Smooth muscle cell of the brain vasculature (primary cell): ENCODE results near the gene EEF1A1.
A peak's percentile ranks its signal among the peaks of the same experiment; 100 is the strongest.
"Not testable (repeated sequence)": the region's sequence is repeated elsewhere in the genome, so short reads cannot be mapped to it uniquely, and the experiment has no call there.

ENCODE experiments used
- DNase-seq: peaks from one replicate; pipeline ENCODE4 v3.0.0-alpha.2; 2012; ENCODE audit warnings: low read depth, low spot score

The EEF1A1 gene

DNA sequence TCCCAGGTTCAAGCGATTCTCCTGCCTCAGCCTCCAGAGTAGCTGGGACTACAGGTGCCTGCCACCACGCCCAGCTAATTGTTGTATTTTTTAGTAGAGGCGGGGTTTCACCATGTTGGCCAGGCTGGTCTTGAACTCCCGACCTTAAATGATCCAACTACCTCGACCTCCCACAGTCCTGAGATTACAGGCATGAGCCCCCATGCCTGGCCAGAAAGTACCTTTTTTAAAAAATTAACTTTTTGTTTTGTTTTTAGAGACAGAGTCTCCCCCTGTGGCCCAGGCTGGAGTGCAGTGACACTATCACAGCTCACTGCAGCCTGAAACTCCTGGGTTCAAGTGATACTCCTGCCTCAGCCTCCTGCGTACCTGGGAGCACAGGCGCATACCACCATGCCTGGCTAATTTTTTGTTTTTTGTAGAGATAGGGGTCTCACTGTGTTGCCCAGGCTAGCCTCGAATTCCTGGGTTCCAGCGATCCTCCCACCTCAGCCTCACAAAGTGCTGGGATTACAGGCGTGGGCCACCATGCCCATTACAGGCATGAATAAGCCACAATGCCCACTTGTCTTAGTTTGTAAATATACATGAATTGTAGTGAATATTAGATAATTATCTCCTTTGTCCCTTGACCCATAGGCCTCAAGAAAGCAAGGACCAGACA is 17.4 kb upstream of the EEF1A1 start:
- DNase-seq, result no peak

DNA sequence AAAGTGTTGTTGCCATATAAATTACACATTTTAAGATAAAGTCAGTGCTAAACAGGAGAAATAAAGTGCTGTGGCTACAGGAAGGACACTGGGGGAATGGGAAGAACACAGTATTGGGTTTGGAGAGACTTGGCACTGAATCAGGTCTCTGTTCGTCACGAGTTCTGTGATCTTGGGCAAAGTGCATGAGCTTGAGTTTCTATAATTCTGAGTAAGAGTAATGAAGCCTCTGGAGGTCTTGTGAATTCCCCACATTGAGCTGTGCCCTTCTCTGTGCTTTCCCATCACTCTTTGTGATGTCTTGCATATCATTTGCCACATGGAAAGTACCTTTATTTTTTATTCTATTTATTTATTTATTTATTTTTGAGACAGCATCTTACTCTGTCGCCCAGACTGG is 16.8 kb upstream of the EEF1A1 start:
- no peak for DNase-seq

DNA sequence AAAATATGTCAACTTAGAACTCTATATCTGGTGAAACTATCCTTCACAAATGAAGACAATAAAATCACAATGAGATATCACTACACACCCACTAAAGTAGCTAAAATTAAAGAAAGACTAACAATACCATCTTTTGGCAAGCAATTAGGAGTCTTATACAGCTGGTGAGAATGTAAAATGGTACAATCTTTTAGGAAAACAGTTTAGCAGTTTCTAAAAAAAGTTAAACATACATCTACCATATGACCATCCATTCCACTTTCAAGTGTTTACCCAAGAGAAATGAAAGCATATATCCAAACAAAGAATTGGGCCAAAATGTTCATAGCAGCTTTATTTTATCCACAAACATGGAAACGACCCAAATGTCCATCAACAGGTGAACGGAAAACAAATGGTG is 13.8 kb upstream of the EEF1A1 start:
- DNase-seq, result no peak

DNA sequence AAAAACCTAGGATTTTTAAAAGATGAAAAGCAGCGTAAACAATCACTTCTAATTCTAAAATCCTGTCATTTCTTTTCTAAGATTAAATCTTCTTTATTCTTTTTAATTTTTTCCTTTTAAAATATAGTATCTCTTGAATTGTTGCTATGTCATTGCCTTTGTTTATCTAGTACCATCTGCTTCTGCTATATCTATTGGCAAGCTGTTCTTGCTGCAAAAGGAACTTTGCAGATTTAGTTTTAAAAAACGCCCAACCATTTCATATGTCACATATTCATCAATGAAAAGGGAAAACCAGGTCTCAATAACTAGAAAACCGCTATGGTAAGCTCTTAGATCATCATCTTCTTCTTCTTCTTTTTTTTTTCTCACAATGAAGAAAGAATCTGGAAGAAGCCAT is 11.5 kb upstream of the EEF1A1 start:
- no peak for DNase-seq

DNA sequence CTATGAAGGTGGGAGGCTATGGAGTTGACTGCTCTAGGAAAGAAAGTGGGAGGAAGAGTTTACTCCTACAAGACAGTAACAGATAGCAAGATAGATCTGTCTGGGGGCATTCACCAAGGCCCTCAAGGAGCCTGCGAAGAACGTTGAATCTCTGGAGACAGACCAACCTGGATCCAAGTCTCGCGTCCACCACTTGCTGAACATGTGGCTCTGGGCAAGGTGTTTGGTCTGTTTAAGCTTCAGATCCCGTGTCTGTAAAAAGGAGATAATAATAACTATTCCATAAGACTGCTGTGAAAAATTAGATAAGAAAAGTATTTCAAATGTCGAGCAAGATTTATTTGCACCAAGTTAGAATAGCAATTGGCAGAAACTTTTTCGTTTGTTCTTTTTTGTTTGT is 8.1 kb upstream of the EEF1A1 start:
- DNase-seq, result no peak

DNA sequence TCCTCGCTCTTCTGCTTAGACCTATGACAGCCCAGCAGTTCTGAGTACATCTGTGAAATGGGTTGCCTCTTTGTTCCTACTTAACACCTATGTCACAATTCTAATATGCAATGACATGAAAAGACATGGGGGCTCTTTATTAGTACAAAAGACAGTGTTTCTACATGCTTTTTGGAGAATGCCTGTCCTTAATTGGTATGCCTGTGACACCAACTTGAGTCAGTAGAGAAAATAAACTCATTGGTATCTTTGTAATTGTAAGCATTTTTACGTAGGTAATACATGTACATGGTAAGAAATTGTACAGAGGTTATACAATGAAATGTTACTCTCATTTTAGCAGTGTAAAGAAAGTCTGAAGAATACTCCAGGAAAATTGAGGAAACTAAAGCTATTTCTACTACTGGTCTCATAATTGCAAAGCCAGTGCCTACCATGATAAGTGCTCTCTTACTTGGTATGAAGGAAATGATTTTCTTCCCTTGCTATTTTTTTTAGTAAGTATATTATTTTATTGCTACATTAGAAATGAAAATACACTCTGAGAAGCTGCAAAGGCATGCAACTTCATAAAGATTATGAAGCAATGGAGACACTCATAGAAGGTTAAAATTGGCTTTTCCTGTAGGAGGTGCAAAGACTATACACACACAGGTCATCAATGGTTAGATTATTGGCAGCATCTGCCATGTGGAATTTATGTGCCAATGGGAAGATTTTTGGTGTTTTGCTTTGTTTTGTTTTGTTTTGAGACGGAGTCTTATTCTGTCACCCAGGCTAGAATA is 4.9 kb upstream of the EEF1A1 start:
- DNase-seq, result no peak

DNA sequence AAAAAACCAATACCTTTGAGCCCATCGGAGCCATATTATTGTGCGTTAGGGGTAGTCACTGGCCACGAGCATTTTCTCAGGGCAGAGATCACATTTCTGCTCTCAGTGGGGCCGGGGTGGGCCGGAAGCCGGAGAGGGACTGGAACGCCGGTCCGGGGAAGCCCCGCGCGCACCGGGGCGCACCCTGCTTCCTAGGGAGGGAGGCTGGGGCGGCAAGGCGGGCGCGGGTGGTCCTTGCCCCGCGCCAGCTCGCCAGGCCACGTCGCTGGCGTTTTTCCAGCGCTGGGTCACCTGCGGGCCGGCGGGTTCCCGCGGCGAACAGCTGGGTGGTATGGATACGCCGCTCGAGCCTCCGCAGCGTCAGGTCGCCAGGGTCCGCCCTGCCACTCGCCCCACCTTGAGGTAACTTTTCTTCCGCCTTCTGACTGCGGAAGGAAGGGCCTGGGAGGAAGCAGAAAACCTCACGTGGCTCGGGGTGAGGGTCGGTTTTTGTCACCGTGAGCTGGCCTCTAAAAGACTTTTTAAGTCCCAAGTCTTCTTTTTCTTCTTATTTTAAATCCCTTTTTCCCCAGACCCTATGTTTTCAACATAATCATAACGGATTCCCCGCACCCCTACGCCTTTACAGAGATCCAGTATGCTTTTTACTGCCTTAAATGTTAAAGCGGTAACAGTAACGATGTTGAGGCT is 2.7 kb upstream of the EEF1A1 start:
- no peak for DNase-seq

DNA sequence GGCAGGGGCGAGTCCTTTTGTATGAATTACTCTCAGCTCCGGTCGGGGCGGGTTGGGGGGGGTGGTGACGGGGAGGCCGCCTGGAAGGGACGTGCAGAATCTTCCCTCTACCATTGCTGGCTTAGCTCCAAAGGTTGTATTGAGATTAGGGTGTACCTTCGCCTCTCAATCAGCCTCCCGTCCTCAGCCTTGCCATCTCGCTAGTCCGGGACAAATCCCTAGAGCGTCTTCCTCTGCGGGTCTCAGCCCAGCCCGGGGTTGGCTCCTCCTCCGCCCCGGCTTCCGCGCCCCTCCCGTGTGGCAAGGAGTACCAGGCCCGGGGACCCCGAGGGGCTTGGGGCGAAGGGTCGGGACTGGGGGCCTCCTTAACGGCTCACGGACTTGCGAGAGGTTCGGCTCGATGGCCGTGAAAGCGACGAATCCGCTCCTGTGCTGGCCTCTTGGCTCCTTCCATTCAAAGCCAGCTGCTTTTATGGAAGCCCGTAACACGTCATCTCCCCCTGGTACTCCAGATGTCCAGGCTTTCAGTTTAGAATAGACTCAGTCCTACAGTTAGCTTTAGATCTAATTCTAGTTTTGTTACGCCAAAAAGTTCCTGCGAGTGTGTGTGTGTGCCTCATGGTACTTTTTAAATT is 636 bp upstream of the EEF1A1 start:
- DNase-seq, result peak; percentile 70

DNA sequence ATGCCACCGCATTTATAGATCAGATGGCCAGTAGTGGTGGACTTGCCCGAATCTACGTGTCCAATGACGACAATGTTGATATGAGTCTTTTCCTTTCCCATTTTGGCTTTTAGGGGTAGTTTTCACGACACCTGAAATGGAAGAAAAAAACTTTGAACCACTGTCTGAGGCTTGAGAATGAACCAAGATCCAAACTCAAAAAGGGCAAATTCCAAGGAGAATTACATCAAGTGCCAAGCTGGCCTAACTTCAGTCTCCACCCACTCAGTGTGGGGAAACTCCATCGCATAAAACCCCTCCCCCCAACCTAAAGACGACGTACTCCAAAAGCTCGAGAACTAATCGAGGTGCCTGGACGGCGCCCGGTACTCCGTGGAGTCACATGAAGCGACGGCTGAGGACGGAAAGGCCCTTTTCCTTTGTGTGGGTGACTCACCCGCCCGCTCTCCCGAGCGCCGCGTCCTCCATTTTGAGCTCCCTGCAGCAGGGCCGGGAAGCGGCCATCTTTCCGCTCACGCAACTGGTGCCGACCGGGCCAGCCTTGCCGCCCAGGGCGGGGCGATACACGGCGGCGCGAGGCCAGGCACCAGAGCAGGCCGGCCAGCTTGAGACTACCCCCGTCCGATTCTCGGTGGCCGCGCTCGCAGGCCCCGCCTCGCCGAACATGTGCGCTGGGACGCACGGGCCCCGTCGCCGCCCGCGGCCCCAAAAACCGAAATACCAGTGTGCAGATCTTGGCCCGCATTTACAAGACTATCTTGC is 725 bp downstream of the EEF1A1 start:
- no peak for DNase-seq

DNA sequence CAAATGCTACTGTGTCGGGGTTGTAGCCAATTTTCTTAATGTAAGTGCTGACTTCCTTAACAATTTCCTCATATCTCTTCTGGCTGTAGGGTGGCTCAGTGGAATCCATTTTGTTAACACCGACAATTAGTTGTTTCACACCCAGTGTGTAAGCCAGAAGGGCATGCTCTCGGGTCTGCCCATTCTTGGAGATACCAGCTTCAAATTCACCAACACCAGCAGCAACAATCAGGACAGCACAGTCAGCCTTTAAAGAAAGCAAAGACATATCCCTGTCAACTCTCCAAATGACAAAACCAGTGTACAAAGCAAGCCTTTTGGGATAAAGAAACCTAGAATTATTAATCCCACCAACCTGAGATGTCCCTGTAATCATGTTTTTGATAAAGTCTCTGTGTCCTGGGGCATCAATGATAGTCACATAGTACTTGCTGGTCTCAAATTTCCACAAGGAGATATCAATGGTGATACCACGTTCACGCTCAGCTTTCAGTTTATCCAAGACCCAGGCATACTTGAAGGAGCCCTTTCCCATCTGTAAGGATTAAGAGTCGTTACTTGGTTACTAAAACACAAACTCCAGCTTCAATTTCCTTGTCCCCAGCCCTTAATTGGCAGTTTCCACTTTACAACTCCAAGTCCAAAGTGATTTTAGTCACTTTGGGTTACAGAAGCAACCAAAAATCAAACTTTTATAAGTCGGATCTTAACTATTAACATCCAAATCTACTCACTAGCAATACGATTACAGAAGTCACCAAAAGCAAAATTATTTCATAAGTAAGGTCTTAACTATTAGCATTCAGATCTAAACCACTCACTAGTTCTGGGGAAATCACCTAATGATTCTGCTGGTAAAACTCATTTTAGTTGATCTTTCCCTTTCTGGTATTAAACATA is 1.6 kb downstream of the EEF1A1 start:
- not testable (repeated sequence) for DNase-seq

DNA sequence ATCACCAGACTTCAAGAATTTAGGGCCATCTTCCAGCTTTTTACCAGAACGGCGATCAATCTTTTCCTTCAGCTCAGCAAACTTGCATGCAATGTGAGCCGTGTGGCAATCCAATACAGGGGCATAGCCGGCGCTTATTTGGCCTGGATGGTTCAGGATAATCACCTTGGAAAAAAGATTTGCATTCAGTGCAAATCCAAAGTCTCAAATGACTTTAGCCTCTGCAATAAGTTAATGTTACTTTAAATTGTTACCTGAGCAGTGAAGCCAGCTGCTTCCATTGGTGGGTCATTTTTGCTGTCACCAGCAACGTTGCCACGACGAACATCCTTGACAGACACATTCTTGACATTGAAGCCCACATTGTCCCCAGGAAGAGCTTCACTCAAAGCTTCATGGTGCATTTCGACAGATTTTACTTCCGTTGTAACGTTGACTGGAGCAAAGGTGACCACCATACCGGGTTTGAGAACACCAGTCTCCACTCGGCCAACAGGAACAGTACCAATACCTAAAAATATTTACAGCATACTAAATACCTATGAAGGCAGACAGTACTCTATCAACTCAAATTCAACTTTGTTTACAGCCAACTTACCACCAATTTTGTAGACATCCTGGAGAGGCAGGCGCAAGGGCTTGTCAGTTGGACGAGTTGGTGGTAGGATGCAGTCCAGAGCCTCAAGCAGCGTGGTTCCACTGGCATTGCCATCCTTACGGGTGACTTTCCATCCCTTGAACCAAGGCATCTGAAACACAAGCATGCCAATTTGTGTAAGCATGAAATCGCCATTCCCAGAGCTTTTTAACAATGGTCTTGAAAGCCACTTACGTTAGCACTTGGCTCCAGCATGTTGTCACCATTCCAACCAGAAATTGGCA is 2.5 kb downstream of the EEF1A1 start:
- DNase-seq, result not testable (repeated sequence)

DNA sequence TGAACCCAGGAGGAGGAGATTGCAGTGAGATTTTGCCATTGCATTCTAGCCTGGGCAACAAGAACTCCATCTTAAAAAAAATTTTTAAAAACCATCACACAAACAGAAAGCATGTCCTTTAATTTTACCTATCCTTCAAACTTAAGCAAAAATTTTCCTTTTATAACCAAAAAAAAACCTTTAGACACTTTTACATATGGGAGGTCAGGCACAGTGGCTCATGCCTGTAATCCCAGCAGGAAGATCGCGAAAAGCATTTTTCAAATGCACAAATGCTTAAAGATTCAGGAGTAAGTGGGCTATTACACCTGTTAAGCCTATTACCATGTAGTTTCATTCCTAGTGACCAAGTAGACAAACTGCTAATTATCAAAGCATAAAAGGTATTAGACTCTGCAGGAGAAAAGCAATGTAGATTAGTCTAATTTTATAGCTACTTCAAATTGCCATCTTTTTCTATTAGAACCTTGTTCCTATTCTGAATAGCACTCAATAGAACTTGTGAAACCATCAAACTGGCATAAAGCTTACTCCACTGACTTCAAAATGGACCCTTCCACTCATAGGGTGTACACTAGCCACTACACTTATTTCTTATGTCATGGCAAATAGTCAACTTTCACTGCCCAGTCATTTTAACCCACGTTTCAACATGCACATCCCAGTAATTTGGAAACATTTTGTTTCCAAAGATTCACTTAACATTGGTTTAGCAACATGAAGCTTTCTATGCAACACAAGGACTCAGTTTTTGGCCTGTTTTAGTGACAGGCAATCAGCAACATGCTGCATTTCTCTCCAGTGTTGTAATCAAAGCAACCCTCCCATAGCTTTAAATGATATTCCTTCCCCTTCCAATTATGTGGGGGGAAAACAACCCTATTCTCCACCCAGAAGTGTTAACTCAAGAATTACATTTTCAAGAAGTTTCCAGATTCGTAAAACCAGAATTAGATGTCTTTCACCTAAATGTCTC is 4.0 kb downstream of the EEF1A1 start:
- DNase-seq, result no peak

DNA sequence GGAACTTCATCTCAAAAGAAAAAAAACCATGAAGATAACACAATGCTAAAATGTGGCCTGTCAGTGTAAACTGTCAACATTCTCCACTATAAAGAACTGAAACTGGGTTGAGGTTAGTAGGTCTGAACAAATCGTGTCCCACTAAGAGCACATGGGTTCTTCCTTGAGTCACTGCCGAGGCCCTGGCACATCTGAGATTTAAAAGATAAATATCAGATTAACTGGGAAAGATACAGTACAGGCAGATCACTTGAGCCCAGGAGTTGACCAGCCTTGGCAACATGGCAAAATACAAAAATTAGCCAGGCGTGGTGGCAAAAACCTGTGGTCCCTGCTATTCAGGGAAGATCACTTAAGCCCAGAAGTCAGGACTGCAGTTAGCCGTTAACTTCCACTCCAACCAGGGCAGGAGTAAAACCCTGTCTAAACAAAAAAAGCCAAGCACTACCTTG is 5.6 kb downstream of the EEF1A1 start:
- DNase-seq, result no peak

DNA sequence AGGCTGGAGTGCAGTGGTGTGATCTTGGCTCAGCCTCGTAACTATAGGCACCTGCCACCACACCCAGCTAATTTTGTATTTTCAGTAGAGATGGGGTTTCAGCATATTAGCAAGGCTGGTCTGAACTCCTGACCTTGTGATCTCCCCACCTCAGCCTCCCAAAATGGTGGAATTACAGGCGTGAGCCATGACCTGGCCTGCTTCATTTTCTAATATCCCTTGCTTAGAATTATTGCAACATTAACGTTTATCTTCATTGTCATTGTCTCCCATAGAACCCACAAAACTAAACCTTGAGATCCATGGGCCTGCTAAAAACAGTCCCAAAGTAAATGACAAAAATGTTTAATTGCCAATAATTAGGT is 6.1 kb downstream of the EEF1A1 start:
- DNase-seq, result no peak

DNA sequence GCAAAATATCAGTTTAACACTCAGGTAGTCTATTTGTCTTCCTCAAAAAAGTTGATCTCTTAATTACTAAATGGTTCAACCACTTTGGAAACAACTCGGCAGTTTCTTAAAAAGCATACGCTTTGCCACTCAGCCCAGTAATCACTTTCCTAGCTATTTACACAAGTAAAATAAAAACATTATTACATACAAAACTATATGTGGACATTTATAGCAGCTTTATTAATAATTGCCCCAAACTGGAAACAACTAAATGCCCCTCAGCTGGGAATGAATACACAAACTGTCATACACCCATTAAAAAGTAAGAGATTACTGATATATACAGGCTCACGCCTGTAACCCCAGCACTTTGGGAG is 7.4 kb downstream of the EEF1A1 start:
- DNase-seq, result no peak

DNA sequence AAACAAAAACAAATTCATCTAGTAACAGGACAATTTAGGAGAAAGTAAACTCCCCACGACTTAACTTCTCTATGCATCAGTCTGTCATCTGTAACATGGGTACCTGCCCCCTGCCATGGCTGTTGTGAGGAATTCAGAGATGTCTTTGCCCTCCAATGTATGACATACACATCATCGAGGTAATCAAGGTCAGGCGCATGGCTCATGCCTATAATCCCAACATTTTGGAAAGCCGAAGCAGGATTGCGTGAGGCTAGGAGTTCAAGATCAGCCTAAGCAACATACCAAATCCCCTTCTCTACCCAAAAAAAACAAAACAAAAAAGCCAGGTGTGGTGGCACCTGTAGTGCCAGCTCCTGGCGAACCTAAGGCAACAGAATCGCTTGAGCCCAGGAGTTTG is 9.0 kb downstream of the EEF1A1 start:
- no peak for DNase-seq

DNA sequence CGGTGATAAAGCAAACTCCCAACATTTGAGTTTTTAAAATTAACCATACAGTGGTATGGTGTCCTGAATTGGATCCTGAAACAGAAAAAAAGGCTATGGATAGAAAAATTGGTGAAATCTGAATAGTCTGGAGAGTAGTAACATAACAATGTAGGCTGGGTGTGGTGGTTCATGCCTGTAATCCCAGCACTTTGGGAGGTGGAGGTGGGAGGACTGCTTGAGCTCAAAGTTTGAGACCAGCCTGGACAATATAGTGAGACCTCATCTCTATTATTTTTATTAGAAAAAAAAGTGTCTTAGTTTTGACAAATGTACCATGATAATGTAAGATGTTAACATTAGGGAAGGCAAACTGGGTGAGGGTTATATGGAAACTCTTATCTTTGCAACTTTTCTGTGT is 11.0 kb downstream of the EEF1A1 start:
- DNase-seq, result no peak

DNA sequence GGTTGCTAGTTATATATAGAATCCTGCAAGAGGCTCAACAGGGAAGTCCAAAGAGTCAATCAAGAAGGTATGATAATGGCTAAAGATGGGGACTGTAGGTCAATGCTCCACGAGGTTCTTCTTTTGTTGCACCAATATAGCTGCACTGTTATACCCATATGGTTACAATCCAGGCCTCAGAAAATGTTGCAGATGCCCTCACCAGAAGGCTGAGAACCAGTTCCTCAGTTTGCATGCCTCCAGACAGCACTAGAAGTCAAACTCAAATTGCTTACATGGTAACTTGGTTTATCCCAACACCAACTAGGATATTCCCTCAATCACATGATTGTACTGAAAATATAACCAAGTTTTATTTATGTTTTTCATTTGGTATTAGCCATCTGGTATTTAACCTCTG is 12.1 kb downstream of the EEF1A1 start:
- DNase-seq, result no peak
